Brain pericyte (primary cell): ENCODE results near the gene NCOA6.
"Not testable (repeated sequence)": the region's sequence is repeated elsewhere in the genome, so short reads cannot be mapped to it uniquely, and the experiment has no call there.

Source experiments
- DNase-seq: peaks from one replicate; pipeline ENCODE4 v3.0.0-alpha.2; 2012; ENCODE audit warnings: low read depth, low spot score

Gene NCOA6

GRCh38 chr20:34829191-34829590, 3.7 kb upstream of the NCOA6 start:
- DNase-seq = no peak

GRCh38 chr20:34824806-34825529, 483 bp downstream of the NCOA6 start:
- DNase-seq = no peak

DNA sequence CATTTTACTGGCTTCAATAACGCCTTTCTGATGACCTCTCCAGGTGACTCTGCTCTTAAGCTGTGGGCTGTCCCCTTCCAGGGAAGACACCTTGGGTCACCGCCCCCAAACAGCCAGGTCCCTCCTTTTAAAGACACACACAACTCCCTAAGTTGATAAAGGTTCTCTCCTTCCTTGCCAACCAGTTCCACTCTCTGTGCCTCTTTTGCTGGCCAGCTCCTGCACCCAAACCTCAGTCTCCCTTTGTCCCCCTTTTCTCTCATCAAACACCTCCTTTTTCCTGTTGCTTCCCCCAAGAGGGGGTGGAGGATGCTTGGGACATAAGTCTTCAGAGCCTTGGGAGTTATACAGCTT, 1.0 kb downstream of the NCOA6 start:
- DNase-seq = no peak

GRCh38 chr20:34824026-34824425, 1.4 kb downstream of the NCOA6 start:
- DNase-seq = no peak

GRCh38 chr20:34820805-34821578, 4.5 kb downstream of the NCOA6 start:
- no peak for DNase-seq

- no peak for DNase-seq
Observed at GRCh38 chr20:34817801-34818200, 7.7 kb downstream of the NCOA6 start.

- no peak for DNase-seq
Observed at GRCh38 chr20:34817072-34817471, 8.4 kb downstream of the NCOA6 start.

GRCh38 chr20:34815636-34816035, 9.8 kb downstream of the NCOA6 start:
- DNase-seq = no peak

DNA sequence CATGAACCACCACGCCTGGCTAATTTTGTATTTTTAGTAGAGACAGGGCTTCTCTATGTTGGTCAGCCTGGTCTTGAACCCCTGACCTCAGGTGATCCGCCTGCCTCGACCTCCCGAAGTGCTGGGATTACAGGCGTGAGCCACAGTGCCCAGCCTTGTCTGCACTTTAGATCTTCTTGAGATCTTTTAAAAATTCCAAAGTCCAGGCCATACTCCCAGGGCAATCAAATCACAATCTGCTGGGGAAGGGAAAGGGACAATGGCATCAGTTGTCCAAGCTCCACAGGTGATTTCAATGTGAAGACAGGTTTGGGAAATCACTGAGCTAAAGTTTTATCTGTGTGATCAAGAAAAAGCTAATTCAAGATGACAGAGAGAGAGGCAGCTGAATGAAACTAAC, 16.9 kb downstream of the NCOA6 start:
- DNase-seq = no peak

GRCh38 chr20:34807944-34808465, 17.4 kb downstream of the NCOA6 start:
- not testable (repeated sequence) for DNase-seq

- no peak for DNase-seq
Observed at GRCh38 chr20:34806255-34806654, 19.2 kb downstream of the NCOA6 start.

- no peak for DNase-seq
Observed at GRCh38 chr20:34798871-34799270, 26.6 kb downstream of the NCOA6 start.

DNA sequence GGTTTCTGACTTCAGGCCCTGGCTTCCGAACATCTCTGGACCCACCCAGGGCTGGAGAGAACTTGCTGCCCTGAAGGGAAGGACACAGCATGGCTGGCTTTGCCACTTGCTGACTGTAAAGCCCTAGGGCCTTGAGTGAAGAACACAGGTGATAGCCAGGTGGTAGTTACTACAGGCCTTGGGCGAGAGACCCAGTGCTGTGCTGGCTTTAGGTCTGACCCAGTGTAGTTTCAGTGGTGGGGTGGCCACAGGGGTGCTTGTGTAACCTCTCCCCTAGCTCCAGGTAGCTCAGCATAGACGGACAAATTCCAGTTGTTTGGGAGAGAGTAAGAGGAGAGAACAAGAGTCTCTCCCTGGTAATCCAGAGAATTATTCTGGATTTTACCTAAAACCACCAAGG, 27.1 kb downstream of the NCOA6 start:
- DNase-seq = no peak

DNA sequence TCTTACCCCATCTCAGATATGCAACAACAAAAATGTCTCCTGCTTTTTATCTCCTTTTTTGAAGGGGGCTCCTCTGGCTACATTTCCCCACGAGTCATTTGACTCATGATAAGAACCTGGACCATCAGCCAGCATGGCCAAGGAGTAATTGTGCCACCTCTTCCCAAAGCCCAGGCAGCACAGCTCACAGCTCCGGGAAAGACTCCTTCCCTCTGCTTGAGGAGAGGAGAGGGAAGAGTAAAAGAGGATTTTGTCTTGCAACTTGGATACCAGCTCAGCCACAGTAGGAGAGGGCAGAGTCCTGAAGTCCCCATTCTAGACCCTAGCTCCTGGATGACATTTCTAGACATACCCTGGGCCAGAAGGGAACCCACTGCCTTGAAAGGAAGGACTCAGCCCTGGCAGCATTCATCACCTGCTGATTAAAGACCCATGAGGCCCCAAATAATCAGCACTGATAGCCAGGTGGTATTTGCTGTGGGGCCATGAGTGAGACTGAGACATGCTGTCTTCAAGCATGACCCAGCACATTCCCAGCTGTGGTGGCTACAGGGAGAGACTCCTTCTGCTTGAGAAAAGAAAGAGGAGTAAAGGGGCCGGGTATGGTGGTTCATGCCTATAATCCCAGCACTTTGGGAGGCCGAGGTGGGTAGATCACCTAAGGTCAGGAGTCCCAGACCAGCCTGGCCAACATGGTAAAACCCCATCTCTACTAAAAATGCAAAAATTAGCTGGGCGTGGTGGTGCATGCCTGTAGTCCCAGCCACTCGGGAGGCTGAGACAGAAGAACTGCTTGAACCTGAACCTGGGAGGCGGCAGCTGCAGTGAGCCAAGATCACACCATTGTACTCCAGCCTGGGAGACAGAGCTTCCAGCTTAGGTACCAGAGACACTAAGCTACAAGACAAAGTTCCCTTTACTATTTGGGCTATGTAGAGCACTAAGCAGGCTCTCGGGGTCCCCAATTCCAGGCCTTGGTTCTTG, 28.1 kb downstream of the NCOA6 start:
- no peak for DNase-seq

DNA sequence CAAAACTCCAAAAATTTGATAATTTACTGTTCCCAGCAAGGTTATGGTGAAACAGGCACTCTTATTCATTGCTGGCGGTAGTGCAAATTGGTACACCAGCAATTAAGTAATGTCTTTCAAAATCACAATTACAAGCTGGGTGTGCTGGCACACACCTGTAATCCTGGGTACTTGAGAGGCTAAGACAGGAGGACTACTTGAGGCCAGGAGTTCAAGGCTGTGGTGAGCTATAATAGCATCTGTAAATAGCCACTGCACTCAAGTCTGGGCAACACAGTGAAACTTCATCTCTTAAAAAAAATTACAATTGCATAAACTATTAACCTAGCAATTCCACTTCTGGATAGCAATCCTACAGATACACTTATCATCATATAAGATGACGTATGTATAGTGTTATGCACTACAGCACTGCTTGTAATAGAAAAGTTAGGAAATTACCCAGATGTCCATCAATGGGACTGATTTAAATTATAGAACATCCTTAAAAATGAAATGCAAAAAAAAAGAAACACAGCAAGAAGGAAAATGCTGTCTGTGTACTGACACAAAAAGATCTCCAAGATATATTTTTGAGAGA, 31.4 kb downstream of the NCOA6 start:
- DNase-seq = no peak

- DNase-seq = no peak
Observed at GRCh38 chr20:34792687-34793363, 32.6 kb downstream of the NCOA6 start.

- DNase-seq = peak; percentile 48
Observed at GRCh38 chr20:34791289-34792020, 34.0 kb downstream of the NCOA6 start.

- no peak for DNase-seq
Observed at GRCh38 chr20:34781220-34781619, 44.2 kb downstream of the NCOA6 start.

- not testable (repeated sequence) for DNase-seq
Observed at GRCh38 chr20:34780291-34780690, 45.2 kb downstream of the NCOA6 start.

DNA sequence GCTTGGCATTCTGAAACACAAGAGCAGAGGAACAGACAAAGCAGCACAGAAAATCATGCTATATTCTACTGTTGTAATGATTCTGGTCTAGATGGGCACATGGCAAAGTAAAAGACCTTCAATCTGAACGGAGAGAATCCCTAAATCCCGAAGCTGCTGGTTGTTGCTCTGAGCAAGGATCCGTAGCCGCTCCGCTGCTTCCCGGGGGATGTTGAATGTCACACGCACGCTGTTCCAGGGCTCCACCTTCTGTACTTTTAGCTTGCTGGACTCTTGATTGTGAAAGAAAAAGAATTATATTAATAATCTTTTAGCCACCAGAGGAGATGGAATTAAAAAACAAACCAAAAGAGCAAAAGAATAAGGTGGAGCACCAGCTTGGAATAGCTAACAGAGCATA, 49.3 kb downstream of the NCOA6 start:
- no peak for DNase-seq
